GM12875 (cell line): Measurements from ENCODE around the gene B3GALT6.

Experiments used
- H3K4me3 ChIP-seq: one replicate; pipeline ENCODE4 v1.5.1; 2011; ENCODE audit warnings: low read depth, low read length, control low read depth
- TF ChIP-seq, protein P1 (sequence below): IDR thresholded peaks from 2 replicates; pipeline ENCODE4 v1.5.1; 2011; ENCODE audit warnings: low read depth, mild to moderate bottlenecking, control low read depth, inconsistent platforms, low read length, moderate library complexity, borderline replicate concordance; ENCODE audit not compliant: insufficient read depth

B3GALT6 gene

DNA sequence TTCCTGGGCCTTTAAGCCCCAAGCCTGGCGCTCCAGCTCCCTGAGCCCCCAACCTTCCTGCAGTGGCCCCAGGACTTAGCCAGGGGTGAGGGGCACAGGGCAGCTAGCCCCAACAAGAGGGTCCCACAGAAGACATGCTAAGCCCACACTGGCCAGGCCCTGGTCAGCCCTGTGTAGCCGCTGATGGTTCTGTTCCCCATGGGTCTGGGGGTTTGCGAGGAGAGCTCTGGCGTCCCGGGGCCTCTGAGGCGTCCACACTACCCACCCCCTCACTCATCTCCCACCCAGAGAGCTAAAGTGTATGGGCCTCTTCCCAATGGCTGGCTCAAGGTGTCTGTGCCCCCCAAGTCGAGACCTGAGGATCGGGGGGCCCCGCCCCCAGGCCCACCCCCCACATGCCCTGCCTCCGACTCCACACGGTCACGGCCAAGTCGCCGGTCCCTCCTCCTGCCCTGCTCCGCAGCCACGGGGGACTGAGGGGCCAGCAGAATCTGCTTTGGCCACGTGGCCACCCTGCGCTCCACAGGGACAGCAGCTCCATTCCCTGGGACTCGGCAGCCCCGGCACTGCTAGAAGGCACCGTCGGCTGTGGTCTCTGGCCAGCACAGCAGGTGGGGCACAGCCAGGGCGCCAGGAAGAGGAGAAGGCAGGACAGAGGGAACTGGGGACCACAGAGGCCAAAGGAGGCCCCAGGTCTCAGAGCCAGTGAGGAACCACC, 33.5 kb upstream of the B3GALT6 start:
- H3K4me3 ChIP-seq: no peak overlapping the region
- TF ChIP-seq, protein P1, sequence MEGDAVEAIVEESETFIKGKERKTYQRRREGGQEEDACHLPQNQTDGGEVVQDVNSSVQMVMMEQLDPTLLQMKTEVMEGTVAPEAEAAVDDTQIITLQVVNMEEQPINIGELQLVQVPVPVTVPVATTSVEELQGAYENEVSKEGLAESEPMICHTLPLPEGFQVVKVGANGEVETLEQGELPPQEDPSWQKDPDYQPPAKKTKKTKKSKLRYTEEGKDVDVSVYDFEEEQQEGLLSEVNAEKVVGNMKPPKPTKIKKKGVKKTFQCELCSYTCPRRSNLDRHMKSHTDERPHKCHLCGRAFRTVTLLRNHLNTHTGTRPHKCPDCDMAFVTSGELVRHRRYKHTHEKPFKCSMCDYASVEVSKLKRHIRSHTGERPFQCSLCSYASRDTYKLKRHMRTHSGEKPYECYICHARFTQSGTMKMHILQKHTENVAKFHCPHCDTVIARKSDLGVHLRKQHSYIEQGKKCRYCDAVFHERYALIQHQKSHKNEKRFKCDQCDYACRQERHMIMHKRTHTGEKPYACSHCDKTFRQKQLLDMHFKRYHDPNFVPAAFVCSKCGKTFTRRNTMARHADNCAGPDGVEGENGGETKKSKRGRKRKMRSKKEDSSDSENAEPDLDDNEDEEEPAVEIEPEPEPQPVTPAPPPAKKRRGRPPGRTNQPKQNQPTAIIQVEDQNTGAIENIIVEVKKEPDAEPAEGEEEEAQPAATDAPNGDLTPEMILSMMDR: no peak

GRCh38 chr1:1199141-1199960, 32.7 kb upstream of the B3GALT6 start:
- TF ChIP-seq, protein P1: no peak
- H3K4me3 ChIP-seq: no peak overlapping the region

- TF ChIP-seq, protein P1: no peak
- no peak overlapping the region for H3K4me3 ChIP-seq
These were observed 31.8 kb upstream of the B3GALT6 start for GRCh38 chr1:1199961-1200875.

GRCh38 chr1:1200876-1201810, 30.9 kb upstream of the B3GALT6 start:
- H3K4me3 ChIP-seq: peak overlapping the region; percentile 21
- TF ChIP-seq, protein P1: no peak

DNA sequence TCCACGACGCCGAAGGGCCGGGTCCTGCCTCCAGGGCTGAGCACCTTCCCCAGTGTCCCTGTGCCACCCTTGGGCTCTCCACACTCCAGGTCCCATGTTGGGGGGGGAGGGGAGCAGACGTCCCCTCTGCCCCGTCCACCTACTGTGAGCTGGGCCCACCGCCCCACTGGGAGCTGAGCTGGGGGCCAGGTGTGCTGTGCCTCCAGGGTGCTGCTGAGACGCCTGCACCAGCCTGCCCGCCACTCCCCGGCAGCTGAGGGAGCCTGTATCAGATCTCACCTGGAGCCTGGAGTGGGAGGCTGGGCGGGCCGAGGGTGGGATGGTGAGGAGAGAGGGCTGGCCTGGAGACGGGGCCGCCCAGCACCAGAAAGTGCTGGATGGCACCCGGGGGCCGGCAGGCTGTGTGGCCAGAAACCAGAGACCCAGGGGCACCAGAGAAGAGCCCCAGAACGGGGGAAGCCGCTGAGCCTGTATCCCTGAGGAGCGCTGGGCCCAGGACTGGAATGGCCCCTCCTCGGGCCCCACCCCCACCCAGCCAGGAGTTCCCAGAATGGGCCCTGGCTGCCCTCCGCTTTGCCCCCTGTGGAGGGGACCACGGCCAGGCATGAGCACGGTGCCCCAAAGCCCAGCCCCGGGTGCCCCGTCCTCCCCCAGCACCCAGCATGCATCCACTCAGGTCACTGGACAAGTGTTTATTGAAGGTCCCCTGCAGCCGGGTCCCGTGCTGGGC, 29.0 kb upstream of the B3GALT6 start:
- H3K4me3 ChIP-seq: no peak overlapping the region
- TF ChIP-seq, protein P1: no peak
